ENCODE data around the gene FUZ. TPM values are rescaled to one million over a fixed set of nuclear protein-coding genes. Genes with fewer than 3 reads are reported as not detected.
A peak's percentile ranks its signal among the peaks of the same experiment; 100 is the strongest.

The FUZ gene
- total RNA-seq, 1 experiment from 2014 or later: 1.1 TPM

GRCh38 chr19:49758292-49758691 is 54.8 kb downstream of the FUZ start:
- Histone ChIP-seq H3K9me3 (ENCODE audit: control insufficient read depth in 1 of 2, insufficient read depth in 1 of 2, low read depth in 1 of 2, low read length in 2 of 2) (peaks cover 6 to 11% of the 10 kb centered on the region in 2 experiments; a peak in 2 of 4 replicates), H3K27ac (ENCODE audit: low read depth, low read length) (no peak overlapping the region), H3K4me2 (ENCODE audit: low read length) (no peak overlapping the region), H3K9ac (ENCODE audit: low read length) (no peak overlapping the region), H3K36me3 (ENCODE audit: control insufficient read depth in 1 of 2, insufficient read depth in 2 of 2, low read length in 2 of 2) (no peaks in the 10 kb centered on the region), H3K9me2 (ENCODE audit: insufficient read depth) (no peaks in the 10 kb centered on the region), H4K20me1 (ENCODE audit: insufficient read depth) (no peaks in the 10 kb centered on the region), H3K4me3 (replicated peaks in 1 of 2; ENCODE audit: low read depth in 1 of 2, low read length in 2 of 2) (no peak overlapping the region), H3K4me1 (ENCODE audit: control insufficient read depth in 1 of 2, insufficient read depth in 2 of 2, low read length in 2 of 2) (peaks cover 0 to 14% of the 10 kb centered on the region in 2 experiments; a peak in 1 of 4 replicates), H3K27me3 (ENCODE audit: insufficient read depth, low read length) (no peaks in the 10 kb centered on the region), H3K79me2 (ENCODE audit: insufficient read depth, low read length) (no peaks in the 10 kb centered on the region), H2AFZ (ENCODE audit: low read depth, low read length, poor library complexity, severe bottlenecking) (no peak overlapping the region)
- CTCF ChIA-PET: no interaction called here
- no TSS peak for BruUV-seq (replicated peaks)
- RAD21 ChIA-PET (ENCODE audit: low non-redundant PET in 1 of 2, low total read pairs in 2 of 2, uncharacterized antibody in 2 of 2, unreplicated experiment in 2 of 2): no interaction called here
- TF ChIP-seq CBX3 (IDR thresholded peaks at IDR 0.05; ENCODE audit: low read depth) (no peak), ZFX (IDR thresholded peaks at IDR 0.05) (no peak), EZH2phosphoT487 (IDR thresholded peaks at IDR 0.05; ENCODE audit: borderline replicate concordance) (no peak), SIN3A (IDR thresholded peaks at IDR 0.05; ENCODE audit: low read depth) (no peak), SP1 (IDR thresholded peaks at IDR 0.05; ENCODE audit: low read depth) (no peak), FOSL1 (IDR thresholded peaks at IDR 0.05; ENCODE audit: low read depth) (no peak), CTCF (IDR thresholded peaks at IDR 0.05 in 2 of 3, conservative IDR thresholded peaks at IDR 0.05 in 1 of 3; ENCODE audit: borderline replicate concordance in 1 of 3, insufficient read depth in 1 of 3, low read depth in 2 of 3, low read length in 2 of 3) (no peak), ATF3 (IDR thresholded peaks at IDR 0.05) (no peak), SRF (IDR thresholded peaks at IDR 0.05; ENCODE audit: low read depth) (no peak)
- POLR2A ChIA-PET: no interaction called here
- intact Hi-C loops (cut with micrococcal nuclease): no loop called here
- ATAC-seq (no peak), DNase-seq (ENCODE audit: low read depth, low spot score) (no peak)

Small RNAs within 50 kb of the gene (microRNA-seq; reads per million reads assigned to microRNA genes)
- gene MIR4749 (ENCODE audit: borderline number of aligned reads) (5.6 reads per million, percentile 13 among the genes with 10 or more reads in this experiment), gene MIR6799 (ENCODE audit: borderline number of aligned reads) (1.6 reads per million), gene MIR6800 (ENCODE audit: borderline number of aligned reads) (1.2 reads per million)

Other genes with a start within 250 kb of the FUZ start
- 133 TPM for gene NOSIP, start 232.7 kb downstream of the FUZ start, total RNA-seq (2021; ENCODE audit: unreplicated experiment)
- gene PRRG2, start 232.0 kb downstream of the FUZ start, total RNA-seq (2021; ENCODE audit: unreplicated experiment): 6.2 TPM
- 26.9 TPM for gene PRR12, start 222.1 kb downstream of the FUZ start, total RNA-seq (2021; ENCODE audit: unreplicated experiment)
- 55.9 TPM for gene RRAS, start 173.1 kb downstream of the FUZ start, total RNA-seq (2021; ENCODE audit: unreplicated experiment)
- gene SCAF1, start 171.1 kb downstream of the FUZ start, total RNA-seq (2021; ENCODE audit: unreplicated experiment): 96.8 TPM
- 129 TPM for gene IRF3, start 147.4 kb downstream of the FUZ start, total RNA-seq (2021; ENCODE audit: unreplicated experiment)
- 93.9 TPM for gene BCL2L12, start 147.4 kb downstream of the FUZ start, total RNA-seq (2021; ENCODE audit: unreplicated experiment)
- gene PRMT1, start 136.0 kb downstream of the FUZ start, total RNA-seq (2021; ENCODE audit: unreplicated experiment): 428 TPM
- 12.1 TPM for gene ADM5, start 123.7 kb downstream of the FUZ start, total RNA-seq (2021; ENCODE audit: unreplicated experiment)
- gene CPT1C, start 122.2 kb downstream of the FUZ start, total RNA-seq (2021; ENCODE audit: unreplicated experiment): 12.0 TPM
- 0.76 TPM for gene TSKS, start 50.0 kb downstream of the FUZ start, total RNA-seq (2021; ENCODE audit: unreplicated experiment)
- 102 TPM for gene AP2A1, start 46.3 kb downstream of the FUZ start, total RNA-seq (2021; ENCODE audit: unreplicated experiment)
- gene MED25, start 5.0 kb upstream of the FUZ start, total RNA-seq (2021; ENCODE audit: unreplicated experiment): 77.7 TPM
- 236 TPM for gene PTOV1, start 37.9 kb upstream of the FUZ start, total RNA-seq (2021; ENCODE audit: unreplicated experiment)
- gene PNKP, start 54.3 kb upstream of the FUZ start, total RNA-seq (2021; ENCODE audit: unreplicated experiment): 129 TPM
- gene AKT1S1, start 64.1 kb upstream of the FUZ start, total RNA-seq (2021; ENCODE audit: unreplicated experiment): 70.6 TPM
- gene TBC1D17, start 64.4 kb upstream of the FUZ start, total RNA-seq (2021; ENCODE audit: unreplicated experiment): 32.9 TPM
- gene IL4I1, start 83.6 kb upstream of the FUZ start, total RNA-seq (2021; ENCODE audit: unreplicated experiment): 0.71 TPM
- gene ATF5, start 115.9 kb upstream of the FUZ start, total RNA-seq (2021; ENCODE audit: unreplicated experiment): 28.2 TPM
- 85.2 TPM for gene NUP62, start 116.2 kb upstream of the FUZ start, total RNA-seq (2021; ENCODE audit: unreplicated experiment)
- not detected for gene SIGLEC11, start 147.9 kb upstream of the FUZ start, total RNA-seq (2021; ENCODE audit: unreplicated experiment)
- gene VRK3, start 212.1 kb upstream of the FUZ start, total RNA-seq (2021; ENCODE audit: unreplicated experiment): 44.0 TPM
- 19.8 TPM for gene ZNF473, start 212.7 kb upstream of the FUZ start, total RNA-seq (2021; ENCODE audit: unreplicated experiment)

Measured in HCT116 (cell line).